Measurements from ENCODE around the gene MLST8.
A peak's percentile ranks its signal among the peaks of the same experiment; 100 is the strongest.

The MLST8 gene

GRCh38 chr16:2205104-2205966 lies at the start of gene MLST8:
MLST8 (plus strand) TSS chr16:2205454; CDS start chr16:2206086, 632 bp downstream.
- DNase-seq: peak; percentile 88
- in situ Hi-C loops (cut with HindIII; ENCODE audit: low pct_ligation_motif_present, low pct_unique_long_range_greater_than_20kb, low sequenced_read_pairs): no loop called here

GRCh38 chr16:2155977-2156848 lies 49.0 kb upstream of the MLST8 start:
- peak; percentile 45 for DNase-seq
- in situ Hi-C loops (cut with HindIII; ENCODE audit: low pct_ligation_motif_present, low pct_unique_long_range_greater_than_20kb, low sequenced_read_pairs): loop anchor here (25.0 kb wide), 1 partner anchor 306 kb away; the partner anchor contains the start of genes NTN3 and TEDC2

GRCh38 chr16:2156849-2157224 lies 48.4 kb upstream of the MLST8 start:
- no peak for DNase-seq
- in situ Hi-C loops (cut with HindIII; ENCODE audit: low pct_ligation_motif_present, low pct_unique_long_range_greater_than_20kb, low sequenced_read_pairs): loop anchor here (25.0 kb wide), 1 partner anchor 305 kb away; the partner anchor contains the start of genes NTN3 and TEDC2

- no peak for DNase-seq
Measured at GRCh38 chr16:2157480-2158261, 47.6 kb upstream of the MLST8 start.

GRCh38 chr16:2158262-2158638 lies 47.0 kb upstream of the MLST8 start:
- DNase-seq: no peak
- in situ Hi-C loops (cut with HindIII; ENCODE audit: low pct_ligation_motif_present, low pct_unique_long_range_greater_than_20kb, low sequenced_read_pairs): loop anchor here (25.0 kb wide), 1 partner anchor 304 kb away; the partner anchor contains the start of genes NTN3 and TEDC2

More at GRCh38 chr16:2157480-2158261, 47.6 kb upstream of the MLST8 start:
- in situ Hi-C loops (cut with HindIII; ENCODE audit: low pct_ligation_motif_present, low pct_unique_long_range_greater_than_20kb, low sequenced_read_pairs): loop anchor here (25.0 kb wide), 1 partner anchor 305 kb away; the partner anchor contains the start of genes NTN3 and TEDC2

GRCh38 chr16:2159175-2159838 lies 45.9 kb upstream of the MLST8 start:
- no peak for DNase-seq
- in situ Hi-C loops (cut with HindIII; ENCODE audit: low pct_ligation_motif_present, low pct_unique_long_range_greater_than_20kb, low sequenced_read_pairs): loop anchor here (25.0 kb wide), 1 partner anchor 303 kb away; the partner anchor contains the start of genes NTN3 and TEDC2

GRCh38 chr16:2160915-2161551 lies 44.2 kb upstream of the MLST8 start:
- in situ Hi-C loops (cut with HindIII; ENCODE audit: low pct_ligation_motif_present, low pct_unique_long_range_greater_than_20kb, low sequenced_read_pairs): loop anchor here (10.0 to 25.0 kb wide), 2 partner anchors 126 to 301 kb away; partner anchors contain the start of genes NTN3 and TEDC2
- no peak for DNase-seq

GRCh38 chr16:2161911-2162310 lies 43.3 kb upstream of the MLST8 start:
- DNase-seq: no peak
- in situ Hi-C loops (cut with HindIII; ENCODE audit: low pct_ligation_motif_present, low pct_unique_long_range_greater_than_20kb, low sequenced_read_pairs): loop anchor here (10.0 to 25.0 kb wide), 2 partner anchors 127 to 300 kb away; partner anchors contain the start of genes NTN3 and TEDC2

GRCh38 chr16:2162676-2163118 lies 42.6 kb upstream of the MLST8 start:
- in situ Hi-C loops (cut with HindIII; ENCODE audit: low pct_ligation_motif_present, low pct_unique_long_range_greater_than_20kb, low sequenced_read_pairs): loop anchor here (10.0 to 25.0 kb wide), 2 partner anchors 128 to 300 kb away; partner anchors contain the start of genes NTN3 and TEDC2
- DNase-seq: no peak

GRCh38 chr16:2163211-2163881 lies 41.9 kb upstream of the MLST8 start:
- in situ Hi-C loops (cut with HindIII; ENCODE audit: low pct_ligation_motif_present, low pct_unique_long_range_greater_than_20kb, low sequenced_read_pairs): loop anchor here (10.0 to 25.0 kb wide), 2 partner anchors 129 to 299 kb away; partner anchors contain the start of genes NTN3 and TEDC2

GRCh38 chr16:2165861-2166260 lies 39.4 kb upstream of the MLST8 start:
- no peak for DNase-seq
- in situ Hi-C loops (cut with HindIII; ENCODE audit: low pct_ligation_motif_present, low pct_unique_long_range_greater_than_20kb, low sequenced_read_pairs): loop anchor here (10.0 to 25.0 kb wide), 2 partner anchors 131 to 296 kb away; partner anchors contain the start of genes NTN3 and TEDC2

More at GRCh38 chr16:2163211-2163881, 41.9 kb upstream of the MLST8 start:
- no peak for DNase-seq

- in situ Hi-C loops (cut with HindIII; ENCODE audit: low pct_ligation_motif_present, low pct_unique_long_range_greater_than_20kb, low sequenced_read_pairs): loop anchor here (10.0 to 25.0 kb wide), 2 partner anchors 132 to 296 kb away; partner anchors contain the start of genes NTN3 and TEDC2
Measured at GRCh38 chr16:2166263-2167067, 38.8 kb upstream of the MLST8 start.

GRCh38 chr16:2167068-2167638 lies 38.1 kb upstream of the MLST8 start:
- in situ Hi-C loops (cut with HindIII; ENCODE audit: low pct_ligation_motif_present, low pct_unique_long_range_greater_than_20kb, low sequenced_read_pairs): loop anchor here (10.0 to 25.0 kb wide), 2 partner anchors 132 to 295 kb away; partner anchors contain the start of genes NTN3 and TEDC2

More at GRCh38 chr16:2166263-2167067, 38.8 kb upstream of the MLST8 start:
- no peak for DNase-seq

GRCh38 chr16:2170080-2170479 lies 35.2 kb upstream of the MLST8 start:
- in situ Hi-C loops (cut with HindIII; ENCODE audit: low pct_ligation_motif_present, low pct_unique_long_range_greater_than_20kb, low sequenced_read_pairs): loop anchor here (25.0 kb wide), 1 partner anchor 292 kb away; the partner anchor contains the start of genes NTN3 and TEDC2
- no peak for DNase-seq

More at GRCh38 chr16:2167068-2167638, 38.1 kb upstream of the MLST8 start:
- no peak for DNase-seq

Data from ACHN (cell line).